Upper lobe of left lung (tissue), 6 donors: ENCODE results near the gene SLC6A16. TPM values are rescaled to one million over a fixed set of nuclear protein-coding genes. Genes with fewer than 3 reads are reported as not detected.

Source experiments
- ATAC-seq, 2 donors: fragments of 200-7000 bp; cut with Tn5 transposase; one replicate each; pipeline ENCODE4 v1.9.1; 2022; ENCODE audit warnings: mild to moderate bottlenecking in 2 of 2, moderate library complexity in 2 of 2; ENCODE audit not compliant: low FRiP score in 2 of 2
- DNase-seq, 2 donors: peaks; one replicate each; pipeline ENCODE4 v3.0.0-alpha.2; 2019 to 2020
- H3K27ac ChIP-seq, 4 donors: fragments of 200-600 bp; sonication (generic); one replicate each; pipeline ENCODE4 v1.5.1; 2016 to 2019
- H3K27me3 ChIP-seq, 4 donors: fragments of 200-600 bp; sonication (generic); one replicate each; pipeline ENCODE4 v1.5.1; 2017 to 2019
- H3K36me3 ChIP-seq, 4 donors: fragments of 200-600 bp; sonication (generic); one replicate each; pipeline ENCODE4 v1.5.1; 2016 to 2019
- H3K4me1 ChIP-seq, 4 donors: fragments of 200-600 bp; sonication (generic); one replicate each; pipeline ENCODE4 v1.5.1; 2018 to 2019
- H3K4me3 ChIP-seq, 4 donors: fragments of 200-600 bp; sonication (generic); one replicate each; pipeline ENCODE4 v1.5.1; 2017 to 2019; ENCODE audit warnings: mild to moderate bottlenecking in 2 of 4, moderate library complexity in 1 of 4
- H3K9me3 ChIP-seq, 4 donors: fragments of 200-600 bp; sonication (generic); one replicate each; pipeline ENCODE4 v1.5.1; 2018 to 2019
- CTCF ChIP-seq, 6 experiments: fragments of 450-650 bp in 4 of 6; fragments of 200-600 bp in 2 of 6; sonication (generic) in 2 of 6; IDR thresholded peaks; one replicate each; pipeline ENCODE4 v1.5.1; 2016 to 2019; ENCODE audit warnings: antibody characterized with exemption in 6 of 6
- EP300 ChIP-seq, 4 donors: sonication (generic); formaldehyde crosslinking; IDR thresholded peaks; one replicate each; pipeline ENCODE4 v1.5.1; 2017; ENCODE audit warnings: antibody characterized with exemption in 4 of 4, control low read depth in 2 of 4
- POLR2A ChIP-seq, 4 donors: fragments of 450-650 bp; IDR thresholded peaks; one replicate each; pipeline ENCODE4 v1.5.1; 2016 to 2017; ENCODE audit warnings: antibody characterized with exemption in 4 of 4, mild to moderate bottlenecking in 2 of 4
- POLR2AphosphoS5 ChIP-seq, 2 donors: sonication (generic); formaldehyde crosslinking; IDR thresholded peaks; one replicate each; pipeline ENCODE4 v1.5.1; 2017; ENCODE audit warnings: antibody characterized with exemption in 2 of 2
- WGBS, 2 donors: methylation state at CpG; one replicate each; pipeline ENCODE4 v1.1.5; 2017 to 2018; 5-methylcytosine and 5-hydroxymethylcytosine counted together
- small RNA-seq, 4 donors: library from RNA; depleted of rRNA; stranded (forward); fragments of <200 nt; gene quantifications; one replicate each; pipeline ENCODE3, GENCODE V24; 2016
- total RNA-seq, 6 donors: library from RNA; depleted of rRNA in 4 of 6; stranded (reverse); fragments of >200 nt in 4 of 6; gene quantifications; one replicate each; pipeline versions ENCODE4 v1.1.0 to v1.2.1, GENCODE V29; 2016 to 2021
- donor health status: DM: no; HTN: no; CAD: no; lungs with moderate emphysema.
- donor health status: DM: no; HTN: yes; CAD: no; lungs with severe emphysema.

The SLC6A16 gene
- total RNA-seq, 6 donors from 2014 or later = 0.44 to 4.2 (median 2.0) TPM

GRCh38 chr19:49243129-49243528 lies 81.9 kb downstream of the SLC6A16 start:
- Histone ChIP-seq H3K4me3 (no peak overlapping the region), H3K4me1 (no peaks in the 10 kb centered on the region), H3K9me3 (no peaks in the 10 kb centered on the region), H3K27ac (no peak overlapping the region), H3K27me3 (no peaks in the 10 kb centered on the region), H3K36me3 (no peaks in the 10 kb centered on the region)
- DNase-seq (no peak), ATAC-seq (no peak)
- 48 to 58% methylated on average over 6 of the region's 6 CpGs for WGBS, 2 donors
- TF ChIP-seq POLR2AphosphoS5 (IDR thresholded peaks at IDR 0.05) = no peak
- TF ChIP-seq EP300 (IDR thresholded peaks at IDR 0.05) = no peak
- TF ChIP-seq CTCF (IDR thresholded peaks at IDR 0.05) = no peak
- no peak for TF ChIP-seq POLR2A (IDR thresholded peaks at IDR 0.05)

- ATAC-seq = no peak
- TF ChIP-seq POLR2AphosphoS5 (IDR thresholded peaks at IDR 0.05) (no peak), EP300 (IDR thresholded peaks at IDR 0.05) (no peak), POLR2A (IDR thresholded peaks at IDR 0.05) (no peak), CTCF (IDR thresholded peaks at IDR 0.05) (no peak)
Observed at GRCh38 chr19:49241769-49242168, 83.2 kb downstream of the SLC6A16 start.

More at GRCh38 chr19:49241769-49242168, 83.2 kb downstream of the SLC6A16 start:
- Histone ChIP-seq H3K4me1 (no peaks in the 10 kb centered on the region), H3K9me3 (no peaks in the 10 kb centered on the region), H3K36me3 (no peaks in the 10 kb centered on the region), H3K4me3 (no peak overlapping the region), H3K27ac (no peak overlapping the region), H3K27me3 (no peaks in the 10 kb centered on the region)
- WGBS, 2 donors = 80 to 90% methylated on average over 7 of the region's 7 CpGs
- DNase-seq = no peak

Small RNAs within 50 kb of the gene (small RNA-seq; reads per million reads assigned to genes)
- 0 reads per million in 4 donors for gene MIR4324

Other genes starting within 250 kb of the SLC6A16 start
- 1,000 to 10,000 TPM in 1 of 6 donors, 100 to 1,000 TPM in 5; 147 to 1,500 (median 176) TPM for gene SNRNP70, start 239.7 kb downstream of the SLC6A16 start, total RNA-seq
- gene LIN7B, start 210.8 kb downstream of the SLC6A16 start, total RNA-seq = 10 to 100 TPM in 1 of 6 donors, 1 to 10 TPM in 5; 3.1 to 10.2 (median 7.6) TPM
- gene C19orf73, start 206.0 kb downstream of the SLC6A16 start, total RNA-seq = 1 to 10 TPM in 4 of 6 donors, under 1 TPM in 1, not detected in 1; 0.89 to 7.9 (median 2.3) TPM
- gene PPFIA3, start 205.6 kb downstream of the SLC6A16 start, total RNA-seq = 10 to 100 TPM in 1 of 6 donors, 1 to 10 TPM in 5; 2.4 to 11.5 (median 5.9) TPM
- 1 to 10 TPM in 3 of 6 donors, under 1 TPM in 2, not detected in 1; 0.61 to 2.1 (median 1.2) TPM for gene HRC, start 169.8 kb downstream of the SLC6A16 start, total RNA-seq
- gene TRPM4, start 167.4 kb downstream of the SLC6A16 start, total RNA-seq = 100 to 1,000 TPM in 1 of 6 donors, 10 to 100 TPM in 5; 23.9 to 120 (median 49.3) TPM
- 100 to 1,000 TPM in 4 of 6 donors, 10 to 100 TPM in 2; 63.5 to 156 (median 123) TPM for gene CD37, start 10.2 kb upstream of the SLC6A16 start, total RNA-seq
- 10 to 100 TPM; 13.6 to 38.0 (median 20.5) TPM for gene TEAD2, start 37.2 kb upstream of the SLC6A16 start, total RNA-seq
- under 1 TPM in 3 of 6 donors, not detected in 3; 0.40 to 0.69 (median 0.61) TPM for gene DKKL1, start 38.7 kb upstream of the SLC6A16 start, total RNA-seq
- gene KASH5, start 63.1 kb upstream of the SLC6A16 start, total RNA-seq = 1 to 10 TPM in 3 of 6 donors, under 1 TPM in 1, not detected in 2; 0.61 to 6.9 (median 1.6) TPM
- gene PTH2, start 98.2 kb upstream of the SLC6A16 start, total RNA-seq = not detected
- gene GFY, start 100.2 kb upstream of the SLC6A16 start, total RNA-seq = not detected
- 1 to 10 TPM in 2 of 6 donors, under 1 TPM in 3, not detected in 1; 0.37 to 2.1 (median 0.78) TPM for gene SLC17A7, start 116.3 kb upstream of the SLC6A16 start, total RNA-seq
- 100 to 1,000 TPM in 1 of 6 donors, 10 to 100 TPM in 5; 59.5 to 120 (median 72.8) TPM for gene PIH1D1, start 126.6 kb upstream of the SLC6A16 start, total RNA-seq
- gene ALDH16A1, start 128.0 kb upstream of the SLC6A16 start, total RNA-seq = 100 to 1,000 TPM in 1 of 6 donors, 10 to 100 TPM in 5; 26.3 to 111 (median 48.2) TPM
- 10 to 100 TPM in 3 of 6 donors, 1 to 10 TPM in 3; 4.3 to 19.9 (median 9.9) TPM for gene FLT3LG, start 149.0 kb upstream of the SLC6A16 start, total RNA-seq
- 1,000 to 10,000 TPM in 4 of 6 donors, 100 to 1,000 TPM in 2; 974 to 2,595 (median 1,696) TPM for gene RPL13A, start 162.4 kb upstream of the SLC6A16 start, total RNA-seq
- gene RPS11, start 171.2 kb upstream of the SLC6A16 start, total RNA-seq = 1,000 to 10,000 TPM; 1,447 to 3,855 (median 1,708) TPM
- gene FCGRT, start 187.5 kb upstream of the SLC6A16 start, total RNA-seq = 100 to 1,000 TPM; 175 to 466 (median 328) TPM
- gene RCN3, start 202.8 kb upstream of the SLC6A16 start, total RNA-seq = 10 to 100 TPM in 5 of 6 donors, 1 to 10 TPM in 1; 5.9 to 82.8 (median 26.6) TPM